Gastroesophageal sphincter (tissue), 4 donors: ENCODE measurements around the gene GZF1. TPM values are rescaled to one million over a fixed set of nuclear protein-coding genes. Genes with fewer than 3 reads are reported as not detected.

Experiments
- ATAC-seq: fragments of 150-250 bp; one replicate; pipeline ENCODE4 v1.9.1; 2016; ENCODE audit warnings: mild to moderate bottlenecking, moderate library complexity
- H3K27ac ChIP-seq, 4 donors: fragments of 200-600 bp; sonication (generic) in 3 of 4; 1 replicate in 3 of 4; 2 replicates in 1 of 4; pipeline ENCODE4 v1.5.1; 2016 to 2019
- H3K27me3 ChIP-seq: fragments of 200-600 bp; sonication (generic); one replicate; pipeline ENCODE4 v1.5.1; 2019
- H3K36me3 ChIP-seq, 2 donors: fragments of 200-600 bp; sonication (generic); one replicate each; pipeline ENCODE4 v1.5.1; 2019; ENCODE audit warnings: control low read depth in 1 of 2
- H3K4me1 ChIP-seq, 3 donors: fragments of 200-600 bp; sonication (generic); 1 replicate in 2 of 3; 2 replicates in 1 of 3; pipeline ENCODE4 v1.5.1; 2016 to 2019; ENCODE audit warnings: control low read depth in 2 of 3
- H3K4me3 ChIP-seq, 2 donors: fragments of 200-600 bp; sonication (generic); one replicate each; pipeline ENCODE4 v1.5.1; 2019; ENCODE audit warnings: mild to moderate bottlenecking in 1 of 2, moderate library complexity in 1 of 2
- H3K9me3 ChIP-seq, 3 donors: fragments of 200-600 bp; sonication (generic); one replicate each; pipeline ENCODE4 v1.5.1; 2017 to 2019; ENCODE audit warnings: control low read depth in 2 of 3
- EP300 ChIP-seq: sonication (generic); formaldehyde crosslinking; IDR thresholded peaks from one replicate; pipeline ENCODE4 v1.6.1; 2017; ENCODE audit warnings: antibody characterized with exemption, mild to moderate bottlenecking
- POLR2A ChIP-seq, 2 donors: fragments of 450-650 bp; IDR thresholded peaks; one replicate each; pipeline ENCODE4 v1.6.1; 2017; ENCODE audit warnings: antibody characterized with exemption in 2 of 2, mild to moderate bottlenecking in 2 of 2, moderate library complexity in 1 of 2
- POLR2AphosphoS5 ChIP-seq: sonication (generic); formaldehyde crosslinking; IDR thresholded peaks from one replicate; pipeline ENCODE4 v1.6.1; 2017; ENCODE audit warnings: antibody characterized with exemption
- WGBS, 2 donors: methylation state at CpG; one replicate each; pipeline ENCODE4 v1.1.5; 2018; ENCODE audit warnings: low coverage in 1 of 2; 5-methylcytosine and 5-hydroxymethylcytosine counted together
- total RNA-seq, 4 donors: library from RNA; depleted of rRNA; stranded (reverse); fragments of >200 nt; gene quantifications; one replicate each; pipeline ENCODE4 v1.1.0, GENCODE V29; 2016
- TF ChIP-seq, protein P1 (sequence below), 4 experiments: fragments of 200-600 bp in 2 of 4; fragments of 450-650 bp in 2 of 4; sonication (generic) in 1 of 4; IDR thresholded peaks; one replicate each; pipeline ENCODE4 v1.5.1; 2017 to 2019; ENCODE audit warnings: antibody characterized with exemption in 4 of 4, mild to moderate bottlenecking in 2 of 4, moderate library complexity in 2 of 4

The GZF1 gene
- total RNA-seq, 4 donors from 2014 or later: 13.5 to 18.8 (median 17.4) TPM

DNA sequence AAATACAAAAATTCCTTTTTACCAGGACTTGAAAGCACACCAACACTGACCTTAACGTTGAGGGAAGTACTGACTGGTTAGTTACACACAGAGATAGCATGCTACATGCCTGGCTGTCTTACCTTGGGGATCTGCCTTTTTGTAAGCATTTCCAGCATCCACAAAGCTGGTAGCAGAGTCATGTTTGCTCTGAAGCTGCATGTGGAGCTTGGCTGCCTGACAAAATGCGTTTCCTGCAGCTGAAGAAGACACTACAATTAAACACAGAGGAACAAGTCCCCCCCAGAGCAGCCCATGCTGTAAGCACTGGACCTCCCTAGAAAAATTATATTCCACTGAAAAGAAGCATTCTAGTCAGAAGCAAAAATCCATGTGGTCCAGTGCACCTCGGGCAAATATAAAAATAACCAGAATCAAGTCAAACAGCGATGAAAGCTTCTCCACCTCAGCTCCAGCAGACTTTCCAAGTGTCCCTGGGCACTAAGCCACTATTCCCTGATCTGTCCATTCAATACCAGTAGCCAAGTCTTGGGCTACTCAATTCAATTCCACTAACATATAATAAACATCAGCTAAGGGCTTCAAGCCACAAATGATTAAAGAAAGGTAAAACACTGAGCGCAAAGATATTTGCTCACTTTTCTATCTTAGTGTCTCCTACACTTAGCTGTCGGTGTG, 35.1 kb downstream of the GZF1 start:
- H3K4me1 ChIP-seq: peaks cover 0 to 20% (median 3%) of the 10 kb centered on the region in 3 donors
- no peaks in the 10 kb centered on the region for H3K27me3 ChIP-seq
- H3K36me3 ChIP-seq: peaks cover 0 to 52% of the 10 kb centered on the region in 2 donors
- no peaks in the 10 kb centered on the region for H3K9me3 ChIP-seq
- 54 to 65% methylated on average over 5 to 6 of the region's 6 CpGs for WGBS, 2 donors
- no peak overlapping the region for H3K27ac ChIP-seq
- ATAC-seq: no peak
- TF ChIP-seq POLR2A (IDR thresholded peaks at IDR 0.05): no peak
- TF ChIP-seq, protein P1, sequence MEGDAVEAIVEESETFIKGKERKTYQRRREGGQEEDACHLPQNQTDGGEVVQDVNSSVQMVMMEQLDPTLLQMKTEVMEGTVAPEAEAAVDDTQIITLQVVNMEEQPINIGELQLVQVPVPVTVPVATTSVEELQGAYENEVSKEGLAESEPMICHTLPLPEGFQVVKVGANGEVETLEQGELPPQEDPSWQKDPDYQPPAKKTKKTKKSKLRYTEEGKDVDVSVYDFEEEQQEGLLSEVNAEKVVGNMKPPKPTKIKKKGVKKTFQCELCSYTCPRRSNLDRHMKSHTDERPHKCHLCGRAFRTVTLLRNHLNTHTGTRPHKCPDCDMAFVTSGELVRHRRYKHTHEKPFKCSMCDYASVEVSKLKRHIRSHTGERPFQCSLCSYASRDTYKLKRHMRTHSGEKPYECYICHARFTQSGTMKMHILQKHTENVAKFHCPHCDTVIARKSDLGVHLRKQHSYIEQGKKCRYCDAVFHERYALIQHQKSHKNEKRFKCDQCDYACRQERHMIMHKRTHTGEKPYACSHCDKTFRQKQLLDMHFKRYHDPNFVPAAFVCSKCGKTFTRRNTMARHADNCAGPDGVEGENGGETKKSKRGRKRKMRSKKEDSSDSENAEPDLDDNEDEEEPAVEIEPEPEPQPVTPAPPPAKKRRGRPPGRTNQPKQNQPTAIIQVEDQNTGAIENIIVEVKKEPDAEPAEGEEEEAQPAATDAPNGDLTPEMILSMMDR (IDR thresholded peaks at IDR 0.05): no peak
- no peak for TF ChIP-seq EP300
- no peak for TF ChIP-seq POLR2AphosphoS5
- no peak overlapping the region for H3K4me3 ChIP-seq

DNA sequence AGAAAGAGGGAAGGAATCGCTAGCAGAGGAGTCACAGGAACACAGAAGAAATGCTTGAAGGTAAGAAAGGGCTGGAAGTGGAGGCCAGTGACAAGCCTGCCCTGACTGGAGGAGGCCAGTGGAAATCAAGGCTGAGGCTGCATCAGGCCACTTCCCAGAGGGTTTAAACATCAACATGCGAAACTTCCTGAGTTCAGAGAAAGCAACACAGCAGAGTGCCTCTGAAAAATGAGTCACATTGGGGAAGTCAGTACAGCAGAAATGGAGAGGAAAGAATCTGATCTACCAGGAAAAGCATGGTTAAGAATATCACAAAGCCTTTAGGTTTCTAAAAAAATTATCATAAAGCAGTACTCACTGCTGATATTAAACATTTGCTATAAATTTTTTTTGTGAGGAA, 36.0 kb downstream of the GZF1 start:
- H3K4me3 ChIP-seq: no peak overlapping the region
- no peaks in the 10 kb centered on the region for H3K27me3 ChIP-seq
- WGBS, 2 donors: 79 to 83% methylated on average over 2 of the region's 2 CpGs
- no peak for ATAC-seq
- peaks cover 0 to 45% of the 10 kb centered on the region in 2 donors for H3K36me3 ChIP-seq
- no peaks in the 10 kb centered on the region for H3K9me3 ChIP-seq
- H3K27ac ChIP-seq: no peak overlapping the region
- peaks cover 0 to 20% (median 3%) of the 10 kb centered on the region in 3 donors for H3K4me1 ChIP-seq
- TF ChIP-seq EP300 (no peak), POLR2A (IDR thresholded peaks at IDR 0.05) (no peak), POLR2AphosphoS5 (no peak)
- TF ChIP-seq, protein P1 (IDR thresholded peaks at IDR 0.05): no peak

DNA sequence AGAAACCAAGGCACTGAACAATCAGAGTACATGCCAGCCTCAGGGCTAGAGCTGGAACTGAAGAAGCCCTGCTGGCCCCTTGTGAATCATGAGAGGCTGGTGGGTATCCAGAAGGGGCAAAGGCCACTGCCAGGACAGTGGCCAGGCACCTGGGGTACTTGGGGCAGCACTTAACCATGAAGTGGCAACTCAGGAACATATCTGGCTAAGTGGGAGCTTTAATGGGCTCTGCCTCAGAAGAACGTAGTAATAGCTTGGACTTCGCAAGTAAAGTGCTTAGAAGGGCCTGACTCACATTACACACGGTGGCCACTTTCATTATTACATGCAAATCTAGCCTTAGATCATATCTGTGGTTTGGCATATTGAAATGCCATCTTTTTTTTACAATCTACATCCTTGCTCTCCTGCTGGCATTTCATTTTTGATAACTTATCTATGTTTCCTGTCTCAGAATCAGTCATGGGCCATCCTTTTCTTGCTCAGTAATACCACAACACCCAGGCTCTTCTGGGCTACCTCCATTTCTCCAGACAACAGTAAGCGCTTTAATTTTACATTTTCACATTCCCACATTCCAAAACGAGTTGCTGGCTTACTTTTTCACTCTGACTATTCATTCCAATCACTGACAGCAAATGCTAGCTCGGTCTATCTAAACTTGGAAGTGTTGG, 37.7 kb downstream of the GZF1 start:
- 60 to 79% methylated on average over 1 to 6 of the region's 6 CpGs for WGBS, 2 donors
- H3K27ac ChIP-seq: no peak overlapping the region
- H3K36me3 ChIP-seq: peaks cover 0 to 27% of the 10 kb centered on the region in 2 donors
- no peaks in the 10 kb centered on the region for H3K27me3 ChIP-seq
- no peaks in the 10 kb centered on the region for H3K9me3 ChIP-seq
- TF ChIP-seq EP300: no peak
- TF ChIP-seq, protein P1 (IDR thresholded peaks at IDR 0.05): no peak
- ATAC-seq: no peak
- peaks cover 3 to 37% (median 3%) of the 10 kb centered on the region in 3 donors for H3K4me1 ChIP-seq
- H3K4me3 ChIP-seq: no peak overlapping the region

DNA sequence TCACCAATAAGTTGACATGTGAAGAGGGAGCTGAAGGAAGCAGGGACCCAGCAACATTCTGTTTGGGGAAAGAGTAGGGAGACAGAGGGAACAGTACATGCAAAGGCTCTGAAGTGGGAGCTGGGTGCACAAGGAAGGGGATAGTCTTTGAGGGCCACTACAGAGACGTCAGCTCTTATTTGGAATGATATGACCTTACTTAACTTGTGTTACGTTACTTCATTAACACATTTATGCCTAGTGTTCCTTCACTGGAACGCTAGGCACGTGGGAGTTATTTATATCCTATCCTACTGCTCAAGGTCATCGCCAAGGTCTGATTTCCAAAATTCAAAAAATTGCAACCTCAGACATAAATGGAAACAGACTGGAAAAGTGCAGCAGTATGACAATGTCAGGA, 39.1 kb downstream of the GZF1 start:
- TF ChIP-seq EP300: no peak
- TF ChIP-seq POLR2AphosphoS5: no peak
- no peak for TF ChIP-seq POLR2A (IDR thresholded peaks at IDR 0.05)
- TF ChIP-seq, protein P1 (IDR thresholded peaks at IDR 0.05): no peak
- ATAC-seq: no peak

DNA sequence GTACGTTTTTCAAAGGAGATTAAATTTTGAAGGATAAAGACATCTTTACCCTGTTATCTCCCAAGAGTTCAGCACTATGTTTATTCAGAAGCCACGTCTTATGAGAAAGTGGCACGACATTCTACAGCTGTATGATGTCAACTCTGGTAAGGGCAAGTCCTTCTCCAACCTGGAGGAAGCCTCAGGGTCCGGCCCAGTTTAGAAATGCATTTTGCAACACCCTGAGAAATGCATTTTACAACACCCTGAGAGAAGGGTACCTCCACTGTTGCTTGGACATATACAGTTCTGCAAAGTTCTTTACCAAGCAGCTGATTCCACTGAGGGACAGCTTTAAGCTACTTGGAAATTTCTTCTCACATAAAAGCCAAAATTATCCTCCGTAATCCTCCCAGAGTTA, 41.8 kb downstream of the GZF1 start:
- no peaks in the 10 kb centered on the region for H3K27me3 ChIP-seq
- no peak overlapping the region for H3K4me3 ChIP-seq
- no peaks in the 10 kb centered on the region for H3K9me3 ChIP-seq
- H3K4me1 ChIP-seq: peaks cover 0 to 54% (median 3%) of the 10 kb centered on the region in 3 donors
- WGBS, 2 donors: 32 to 44% methylated on average over 4 to 5 of the region's 5 CpGs
- TF ChIP-seq EP300 (no peak), POLR2A (IDR thresholded peaks at IDR 0.05) (no peak), POLR2AphosphoS5 (no peak)
- TF ChIP-seq, protein P1 (IDR thresholded peaks at IDR 0.05): no peak
- no peak for ATAC-seq
- peaks cover 0 to 22% of the 10 kb centered on the region in 2 donors for H3K36me3 ChIP-seq
- no peak overlapping the region for H3K27ac ChIP-seq

More for the DNA sequence above, 39.1 kb downstream of the GZF1 start:
- Histone ChIP-seq H3K27me3 (no peaks in the 10 kb centered on the region), H3K4me3 (no peak overlapping the region), H3K27ac (no peak overlapping the region), H3K4me1 (peaks cover 3 to 49% (median 3%) of the 10 kb centered on the region in 3 donors), H3K36me3 (peaks cover 0 to 22% of the 10 kb centered on the region in 2 donors), H3K9me3 (no peaks in the 10 kb centered on the region)
- 59 to 85% methylated on average over 2 to 5 of the region's 5 CpGs for WGBS, 2 donors
